Small intestine (tissue), 7 donors: ENCODE data around the gene HSD3B1. TPM values are rescaled to one million over a fixed set of nuclear protein-coding genes. Genes with fewer than 3 reads are reported as not detected.

ENCODE experiments used
- DNase-seq, 2 donors: peaks; one replicate each; pipeline versions ENCODE4 v3.0.0 to v3.0.0-alpha.2; 2013
- FAIRE-seq: peaks from 2 replicates; lab custom pipeline; 2012; peaks lifted over from hg19 to GRCh38; lab: Jason Lieb, UNC
- H3K27ac ChIP-seq, 3 donors: one replicate each; pipeline ENCODE4 v1.5.1; 2013; ENCODE audit warnings: low read length in 2 of 3, mild to moderate bottlenecking in 2 of 3, control low read depth in 1 of 3, inconsistent platforms in 1 of 3, low read depth in 1 of 3, moderate library complexity in 1 of 3
- H3K27me3 ChIP-seq, 3 donors: one replicate each; pipeline ENCODE4 v1.6.1; 2013; ENCODE audit warnings: low read length in 3 of 3, inconsistent platforms in 1 of 3; ENCODE audit not compliant: control insufficient read depth in 3 of 3, insufficient read depth in 3 of 3
- H3K36me3 ChIP-seq, 3 donors: one replicate each; pipeline ENCODE4 v1.6.1; 2013; ENCODE audit warnings: low read length in 3 of 3, inconsistent platforms in 1 of 3, low read depth in 1 of 3, mild to moderate bottlenecking in 1 of 3, moderate library complexity in 1 of 3; ENCODE audit not compliant: control insufficient read depth in 3 of 3, insufficient read depth in 2 of 3
- H3K4me1 ChIP-seq, 3 donors: one replicate each; pipeline ENCODE4 v1.6.1; 2013; ENCODE audit warnings: low read length in 2 of 3, inconsistent platforms in 1 of 3, low read depth in 1 of 3, mild to moderate bottlenecking in 1 of 3, moderate library complexity in 1 of 3; ENCODE audit not compliant: control insufficient read depth in 3 of 3, insufficient read depth in 2 of 3
- H3K4me3 ChIP-seq, 3 donors: one replicate each; pipeline ENCODE4 v1.5.1; 2013; ENCODE audit warnings: low read length in 3 of 3, control low read depth in 1 of 3, inconsistent platforms in 1 of 3, low read depth in 1 of 3, mild to moderate bottlenecking in 1 of 3, moderate library complexity in 1 of 3
- H3K9me3 ChIP-seq, 2 donors: one replicate each; pipeline ENCODE4 v1.6.1; 2013; ENCODE audit warnings: low read depth in 1 of 2, low read length in 1 of 2; ENCODE audit not compliant: control insufficient read depth in 2 of 2, insufficient read depth in 1 of 2
- WGBS, 3 donors: extraction: QIAGEN DNeasy Blood & Tissue Kit; methylation state at CpG; one replicate each; pipeline ENCODE4 v1.1.7; 2013; 5-methylcytosine and 5-hydroxymethylcytosine counted together
- polyA plus RNA-seq, 4 donors: library from polyadenylated mRNA; stranded (reverse) in 3 of 4; unstranded in 1 of 4; fragments of 200-250 nt in 3 of 4; fragments of 120-200 nt in 1 of 4; gene quantifications; one replicate each; pipeline versions ENCODE4 v1.2.1 to v1.2.3, GENCODE V29; 2013
- donor health status: healthy with polysubstance abuse.
- donor health status: control.
- donor health status: control.
- donor health status: Bipolar disorder and iron deficiency.
- donor health status: healthy.

HSD3B1 gene
- polyA plus RNA-seq, 4 donors: 5.9 TPM; not detected in 3

- Histone ChIP-seq H3K27me3 (no peaks in the 10 kb centered on the region), H3K27ac (no peak overlapping the region), H3K36me3 (no peaks in the 10 kb centered on the region), H3K4me3 (no peak overlapping the region), H3K4me1 (no peaks in the 10 kb centered on the region), H3K9me3 (no peaks in the 10 kb centered on the region)
- FAIRE-seq (no peak), DNase-seq (no peak)
These were observed 32.6 kb downstream of the HSD3B1 start for GRCh38 chr1:119539636-119540035.

- no peaks in the 10 kb centered on the region for H3K36me3 ChIP-seq
- H3K4me3 ChIP-seq: no peak overlapping the region
- H3K27ac ChIP-seq: no peak overlapping the region
- no peaks in the 10 kb centered on the region for H3K9me3 ChIP-seq
- WGBS, 3 donors: 77 to 83% (median 82%) methylated on average over 3 of the region's 3 CpGs
- no peak for FAIRE-seq
- no peak for DNase-seq
- no peaks in the 10 kb centered on the region for H3K4me1 ChIP-seq
- H3K27me3 ChIP-seq: no peaks in the 10 kb centered on the region
These were observed 34.4 kb downstream of the HSD3B1 start for GRCh38 chr1:119541389-119541788.

GRCh38 chr1:119542492-119542946 is 35.5 kb downstream of the HSD3B1 start:
- FAIRE-seq: no peak

GRCh38 chr1:119544165-119544762 is 37.3 kb downstream of the HSD3B1 start:
- Histone ChIP-seq H3K27me3 (no peaks in the 10 kb centered on the region), H3K9me3 (no peaks in the 10 kb centered on the region), H3K4me3 (no peak overlapping the region), H3K36me3 (no peaks in the 10 kb centered on the region), H3K27ac (no peak overlapping the region), H3K4me1 (no peaks in the 10 kb centered on the region)
- 52 to 68% (median 54%) methylated on average over 3 of the region's 3 CpGs for WGBS, 3 donors
- FAIRE-seq: no peak
- DNase-seq: peak; percentile 13 to 48

More at GRCh38 chr1:119542492-119542946, 35.5 kb downstream of the HSD3B1 start:
- Histone ChIP-seq H3K36me3 (no peaks in the 10 kb centered on the region), H3K4me3 (no peak overlapping the region), H3K4me1 (no peaks in the 10 kb centered on the region), H3K27me3 (no peaks in the 10 kb centered on the region), H3K27ac (no peak overlapping the region), H3K9me3 (no peaks in the 10 kb centered on the region)
- 82 to 86% (median 85%) methylated on average over 2 of the region's 2 CpGs for WGBS, 3 donors
- no peak for DNase-seq

GRCh38 chr1:119546641-119547040 is 39.6 kb downstream of the HSD3B1 start:
- Histone ChIP-seq H3K9me3 (no peaks in the 10 kb centered on the region), H3K4me1 (no peaks in the 10 kb centered on the region), H3K36me3 (no peaks in the 10 kb centered on the region), H3K4me3 (no peak overlapping the region), H3K27me3 (no peaks in the 10 kb centered on the region), H3K27ac (no peak overlapping the region)
- WGBS, 3 donors: 71 to 88% (median 77%) methylated on average over 1 of the region's 1 CpG
- FAIRE-seq (no peak), DNase-seq (no peak)

GRCh38 chr1:119547306-119547705 is 40.3 kb downstream of the HSD3B1 start:
- FAIRE-seq (no peak), DNase-seq (no peak)
- peaks cover 0 to 3% (median 0%) of the 10 kb centered on the region in 3 donors for H3K4me1 ChIP-seq
- no peak overlapping the region for H3K27ac ChIP-seq
- H3K9me3 ChIP-seq: no peaks in the 10 kb centered on the region
- WGBS, 3 donors: 82 to 88% (median 86%) methylated on average over 1 of the region's 1 CpG
- H3K4me3 ChIP-seq: no peak overlapping the region
- H3K27me3 ChIP-seq: no peaks in the 10 kb centered on the region
- no peaks in the 10 kb centered on the region for H3K36me3 ChIP-seq

- Histone ChIP-seq H3K27me3 (no peaks in the 10 kb centered on the region), H3K36me3 (no peaks in the 10 kb centered on the region), H3K4me3 (no peak overlapping the region), H3K27ac (no peak overlapping the region), H3K9me3 (no peaks in the 10 kb centered on the region), H3K4me1 (peaks cover 0 to 5% (median 0%) of the 10 kb centered on the region in 3 donors)
- FAIRE-seq (no peak), DNase-seq (no peak)
- WGBS, 3 donors: 91 to 94% (median 92%) methylated on average over 7 of the region's 7 CpGs
These were observed 40.8 kb downstream of the HSD3B1 start for GRCh38 chr1:119547805-119548204.

GRCh38 chr1:119549719-119550132 is 42.7 kb downstream of the HSD3B1 start:
- Histone ChIP-seq H3K4me3 (no peak overlapping the region), H3K36me3 (no peaks in the 10 kb centered on the region), H3K4me1 (peaks cover 0 to 16% (median 0%) of the 10 kb centered on the region in 3 donors), H3K27ac (no peak overlapping the region), H3K9me3 (no peaks in the 10 kb centered on the region), H3K27me3 (no peaks in the 10 kb centered on the region)
- no peak for FAIRE-seq
- 63 to 71% (median 70%) methylated on average over 4 of the region's 4 CpGs for WGBS, 3 donors
- DNase-seq: peak; percentile 61 to 86

- H3K27ac ChIP-seq: no peak overlapping the region
- FAIRE-seq (no peak), DNase-seq (no peak)
- whole genome bisulfite sequencing, 3 donors: 90 to 93% (median 91%) methylated on average over 2 of the region's 2 CpGs
- H3K9me3 ChIP-seq: no peaks in the 10 kb centered on the region
- H3K4me1 ChIP-seq: peaks cover 0 to 16% (median 0%) of the 10 kb centered on the region in 3 donors
- H3K27me3 ChIP-seq: no peaks in the 10 kb centered on the region
- no peaks in the 10 kb centered on the region for H3K36me3 ChIP-seq
- H3K4me3 ChIP-seq: no peak overlapping the region
These were observed 43.4 kb downstream of the HSD3B1 start for GRCh38 chr1:119550381-119550780.
